ENCODE measurements around the gene KLC1.

KLC1 gene

GRCh38 chr14:103735815-103736545, 107.0 kb downstream of the KLC1 start:
- DNase-seq (ENCODE audit: low read depth) = no peak

GRCh38 chr14:103736546-103737431, 107.8 kb downstream of the KLC1 start:
- DNase-seq (ENCODE audit: low read depth) = no peak

- DNase-seq (ENCODE audit: low read depth) = no peak
These were observed 108.5 kb downstream of the KLC1 start for GRCh38 chr14:103737432-103738045.

- no peak for DNase-seq (ENCODE audit: low read depth)
These were observed 109.2 kb downstream of the KLC1 start for GRCh38 chr14:103738166-103738565.

GRCh38 chr14:103738701-103739451, 109.9 kb downstream of the KLC1 start:
- DNase-seq (ENCODE audit: low read depth) = no peak

- no peak for DNase-seq (ENCODE audit: low read depth)
These were observed 110.4 kb downstream of the KLC1 start for GRCh38 chr14:103739466-103739792.

- no peak for DNase-seq (ENCODE audit: low read depth)
These were observed 110.9 kb downstream of the KLC1 start for GRCh38 chr14:103739793-103740501.

GRCh38 chr14:103740991-103741689, 112.1 kb downstream of the KLC1 start:
- DNase-seq (ENCODE audit: low read depth) = no peak

GRCh38 chr14:103741876-103742275, 112.9 kb downstream of the KLC1 start:
- no peak for DNase-seq (ENCODE audit: low read depth)

- DNase-seq (ENCODE audit: low read depth) = no peak
These were observed 113.7 kb downstream of the KLC1 start for GRCh38 chr14:103742499-103743255.

- DNase-seq (ENCODE audit: low read depth) = no peak
These were observed 114.7 kb downstream of the KLC1 start for GRCh38 chr14:103743691-103744090.

GRCh38 chr14:103744621-103745395, 115.8 kb downstream of the KLC1 start:
- no peak for DNase-seq (ENCODE audit: low read depth)

- no peak for DNase-seq (ENCODE audit: low read depth)
These were observed 116.4 kb downstream of the KLC1 start for GRCh38 chr14:103745424-103745823.

GRCh38 chr14:103746701-103747100, 117.7 kb downstream of the KLC1 start:
- DNase-seq (ENCODE audit: low read depth) = no peak

GRCh38 chr14:103748534-103748857, 119.5 kb downstream of the KLC1 start:
- DNase-seq (ENCODE audit: low read depth) = no peak

GRCh38 chr14:103749452-103749851, 120.4 kb downstream of the KLC1 start:
- no peak for DNase-seq (ENCODE audit: low read depth)

- DNase-seq (ENCODE audit: low read depth) = no peak
These were observed 120.8 kb downstream of the KLC1 start for GRCh38 chr14:103749860-103750259.

All from CMK (cell line).